HEK293 (cell line): ENCODE data around the gene CSDE1.

Experiments used
- CTCF ChIA-PET: fragments of 350-600 bp; formaldehyde crosslinking; extraction: SDS; loops from one replicate; lab custom pipeline; 2021; ENCODE audit warnings: antibody characterized with exemption; lab: Yijun Ruan, JAX
- POLR2A ChIA-PET: fragments of 300-600 bp; formaldehyde crosslinking; extraction: SDS; loops from one replicate; lab custom pipeline; 2020; ENCODE audit warnings: antibody characterized with exemption, inconsistent platforms; lab: Yijun Ruan, JAX
- H3K27ac ChIP-seq: fragments of 200-500 bp; sonication (Bioruptor generic); 2 replicates; pipeline ENCODE4 v1.5.1; 2014; ENCODE audit warnings: low read depth, low read length, control low read depth, inconsistent platforms; ENCODE audit errors: extremely low read depth
- H3K36me3 ChIP-seq, 2 experiments: fragments of 200-500 bp in 1 of 2; sonication (Bioruptor generic) in 1 of 2; 1 replicate in 1 of 2; 2 replicates in 1 of 2; pipeline ENCODE4 v1.5.1; 2014 to 2017; ENCODE audit warnings: inconsistent platforms in 2 of 2, low read length in 2 of 2; ENCODE audit not compliant: control insufficient read depth in 2 of 2, insufficient read depth in 1 of 2
- H3K4me1 ChIP-seq: fragments of 200-500 bp; sonication (Bioruptor generic); 2 replicates; pipeline ENCODE4 v1.5.1; 2014; ENCODE audit warnings: mild to moderate bottlenecking, low read length, inconsistent platforms; ENCODE audit not compliant: control insufficient read depth, insufficient read depth
- H3K4me3 ChIP-seq: 2 replicates; pipeline ENCODE4 v1.5.1; 2011; ENCODE audit warnings: low read depth, mild to moderate bottlenecking, control low read depth, low read length, moderate library complexity
- H3K9me3 ChIP-seq: fragments of 200-500 bp; sonication (Bioruptor generic); 2 replicates; pipeline ENCODE4 v1.5.1; 2014; ENCODE audit warnings: low read depth, low read length, inconsistent platforms; ENCODE audit not compliant: control insufficient read depth, insufficient read depth
- EGR2 ChIP-seq: fragments of 450-650 bp; formaldehyde crosslinking; IDR thresholded peaks from 2 replicates; pipeline ENCODE4 v1.5.1; 2016; ENCODE audit warnings: low read depth, missing biosample characterization, missing genetic modification characterization
- GFI1B ChIP-seq: fragments of 450-650 bp; formaldehyde crosslinking; IDR thresholded peaks from 2 replicates; pipeline ENCODE4 v1.5.1; 2016; ENCODE audit warnings: missing biosample characterization, missing genetic modification characterization
- OSR2 ChIP-seq: fragments of 450-650 bp; formaldehyde crosslinking; IDR thresholded peaks from 2 replicates; pipeline ENCODE4 v1.5.1; 2016; ENCODE audit warnings: missing biosample characterization, missing genetic modification characterization
- SP2 ChIP-seq: fragments of 450-650 bp; formaldehyde crosslinking; IDR thresholded peaks from 2 replicates; pipeline ENCODE4 v1.5.1; 2016; ENCODE audit warnings: missing biosample characterization, missing genetic modification characterization
- TCF7L2 ChIP-seq: IDR thresholded peaks from 2 replicates; pipeline ENCODE4 v1.6.1; 2011; ENCODE audit warnings: low read depth, mild to moderate bottlenecking, inconsistent platforms, low read length, moderate library complexity, borderline replicate concordance
- ZBTB21 ChIP-seq: fragments of 450-650 bp; formaldehyde crosslinking; IDR thresholded peaks from 2 replicates; pipeline ENCODE4 v1.5.1; 2017; ENCODE audit warnings: missing biosample characterization, missing genetic modification characterization
- ZEB2 ChIP-seq: fragments of 450-650 bp; formaldehyde crosslinking; IDR thresholded peaks from 2 replicates; pipeline ENCODE4 v1.5.1; 2016; ENCODE audit warnings: missing biosample characterization, missing genetic modification characterization
- ZNF132 ChIP-seq: fragments of 450-650 bp; formaldehyde crosslinking; IDR thresholded peaks from 2 replicates; pipeline ENCODE4 v1.5.1; 2017; ENCODE audit warnings: missing biosample characterization, missing genetic modification characterization, borderline replicate concordance
- ZNF223 ChIP-seq: fragments of 450-650 bp; formaldehyde crosslinking; IDR thresholded peaks from 2 replicates; pipeline ENCODE4 v1.5.1; 2016; ENCODE audit warnings: missing biosample characterization, missing genetic modification characterization
- ZNF266 ChIP-seq: fragments of 450-650 bp; formaldehyde crosslinking; IDR thresholded peaks from 2 replicates; pipeline ENCODE4 v1.5.1; 2016; ENCODE audit warnings: missing biosample characterization, missing genetic modification characterization, low read depth
- ZNF350 ChIP-seq: fragments of 450-650 bp; formaldehyde crosslinking; IDR thresholded peaks from 2 replicates; pipeline ENCODE4 v1.5.0; 2017; ENCODE audit warnings: missing biosample characterization, mild to moderate bottlenecking, missing genetic modification characterization
- ZNF549 ChIP-seq: fragments of 450-650 bp; IDR thresholded peaks from 2 replicates; pipeline ENCODE4 v1.5.1; 2018; ENCODE audit warnings: missing biosample characterization, missing genetic modification characterization, mild to moderate bottlenecking, inconsistent platforms, moderate library complexity
- ZNF555 ChIP-seq: fragments of 450-650 bp; formaldehyde crosslinking; conservative IDR thresholded peaks from 2 replicates; pipeline ENCODE4 v1.5.1; 2017; ENCODE audit warnings: missing biosample characterization, mild to moderate bottlenecking, missing genetic modification characterization, inconsistent platforms
- ZNF558 ChIP-seq: fragments of 450-650 bp; formaldehyde crosslinking; IDR thresholded peaks from 2 replicates; pipeline ENCODE4 v1.5.1; 2016; ENCODE audit warnings: missing biosample characterization, missing genetic modification characterization
- ZNF561 ChIP-seq: fragments of 450-650 bp; IDR thresholded peaks from 2 replicates; pipeline ENCODE4 v1.5.1; 2018; ENCODE audit warnings: missing biosample characterization, missing genetic modification characterization, borderline replicate concordance
- ZNF621 ChIP-seq: fragments of 450-650 bp; formaldehyde crosslinking; IDR thresholded peaks from 2 replicates; pipeline ENCODE4 v1.5.1; 2017; ENCODE audit warnings: missing biosample characterization, missing genetic modification characterization
- ZNF670 ChIP-seq: fragments of 450-650 bp; formaldehyde crosslinking; IDR thresholded peaks from 2 replicates; pipeline ENCODE4 v1.5.1; 2016; ENCODE audit warnings: missing biosample characterization, missing genetic modification characterization, low read depth
- ZNF701 ChIP-seq: fragments of 450-650 bp; formaldehyde crosslinking; IDR thresholded peaks from 2 replicates; pipeline ENCODE4 v1.5.1; 2016; ENCODE audit warnings: missing biosample characterization, missing genetic modification characterization
- ZNF747 ChIP-seq: fragments of 450-650 bp; formaldehyde crosslinking; IDR thresholded peaks from 2 replicates; pipeline ENCODE4 v1.5.1; 2016; ENCODE audit warnings: missing biosample characterization, missing genetic modification characterization
- ZNF785 ChIP-seq: fragments of 450-650 bp; formaldehyde crosslinking; IDR thresholded peaks from 2 replicates; pipeline ENCODE4 v1.5.1; 2016; ENCODE audit warnings: missing biosample characterization, missing genetic modification characterization
- ZSCAN30 ChIP-seq: fragments of 450-650 bp; IDR thresholded peaks from 2 replicates; pipeline ENCODE4 v1.5.1; 2018; ENCODE audit warnings: missing biosample characterization, mild to moderate bottlenecking, missing genetic modification characterization, moderate library complexity
- TF ChIP-seq, protein P1 (sequence below): fragments of 450-650 bp; formaldehyde crosslinking; IDR thresholded peaks from 2 replicates; pipeline ENCODE4 v1.5.1; 2016; ENCODE audit warnings: missing biosample characterization, missing genetic modification characterization
- TF ChIP-seq, protein P2 (sequence below): fragments of 450-650 bp; formaldehyde crosslinking; IDR thresholded peaks from 2 replicates; pipeline ENCODE4 v1.5.1; 2017; ENCODE audit warnings: missing biosample characterization, missing genetic modification characterization
- TF ChIP-seq, protein P3 (sequence below): fragments of 450-650 bp; formaldehyde crosslinking; IDR thresholded peaks from 2 replicates; pipeline ENCODE4 v1.5.1; 2016; ENCODE audit warnings: missing biosample characterization, missing genetic modification characterization
- TF ChIP-seq, protein P4 (sequence below): fragments of 450-650 bp; formaldehyde crosslinking; IDR thresholded peaks from 2 replicates; pipeline ENCODE4 v1.5.1; 2016; ENCODE audit warnings: missing biosample characterization, missing genetic modification characterization
- TF ChIP-seq, protein P5 (sequence below): fragments of 450-650 bp; formaldehyde crosslinking; IDR thresholded peaks from 2 replicates; pipeline ENCODE4 v1.5.1; 2016; ENCODE audit warnings: missing biosample characterization, missing genetic modification characterization
- TF ChIP-seq, protein P6 (sequence below): fragments of 450-650 bp; formaldehyde crosslinking; IDR thresholded peaks from 2 replicates; pipeline ENCODE4 v1.5.1; 2016; ENCODE audit warnings: missing biosample characterization, missing genetic modification characterization
- TF ChIP-seq, protein P7 (sequence below): fragments of 450-650 bp; formaldehyde crosslinking; IDR thresholded peaks from 2 replicates; pipeline ENCODE4 v1.5.1; 2016; ENCODE audit warnings: missing biosample characterization, missing genetic modification characterization

CSDE1 gene

DNA sequence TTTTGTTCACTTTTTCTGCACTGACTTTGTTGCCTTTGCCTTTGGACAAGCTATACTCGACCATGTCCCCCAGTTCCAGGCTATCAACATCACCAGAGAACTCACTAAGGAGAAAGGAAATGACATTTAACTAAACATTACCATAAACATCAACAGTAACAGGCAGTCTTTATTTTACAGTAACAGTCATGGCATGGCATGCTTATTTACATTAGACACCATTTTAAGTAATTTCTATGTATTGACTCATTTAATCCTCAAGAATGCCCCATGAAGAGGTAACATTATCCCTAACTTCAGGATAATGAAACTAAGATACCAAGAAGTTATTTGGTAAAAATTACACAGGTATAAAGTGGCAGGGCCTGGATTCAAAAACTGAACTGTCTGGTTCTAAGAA, 32.6 kb downstream of the CSDE1 start:
- Histone ChIP-seq H3K9me3 (no peaks in the 10 kb centered on the region), H3K36me3 (peaks cover 76 to 100% of the 10 kb centered on the region in 2 experiments), H3K27ac (no peak overlapping the region), H3K4me1 (no peaks in the 10 kb centered on the region)
- CTCF ChIA-PET, result no interaction called here
- POLR2A ChIA-PET, result no interaction called here
- no peak for TF ChIP-seq ZNF555 (tag by site-specific recombination)
- TF ChIP-seq EGR2 (tag by site-specific recombination), result no peak
- no peak for TF ChIP-seq ZNF266 (tag by site-specific recombination)
- no peak for TF ChIP-seq ZNF785
- TF ChIP-seq ZNF350 (tag by site-specific recombination), result no peak
- TF ChIP-seq, protein P1, sequence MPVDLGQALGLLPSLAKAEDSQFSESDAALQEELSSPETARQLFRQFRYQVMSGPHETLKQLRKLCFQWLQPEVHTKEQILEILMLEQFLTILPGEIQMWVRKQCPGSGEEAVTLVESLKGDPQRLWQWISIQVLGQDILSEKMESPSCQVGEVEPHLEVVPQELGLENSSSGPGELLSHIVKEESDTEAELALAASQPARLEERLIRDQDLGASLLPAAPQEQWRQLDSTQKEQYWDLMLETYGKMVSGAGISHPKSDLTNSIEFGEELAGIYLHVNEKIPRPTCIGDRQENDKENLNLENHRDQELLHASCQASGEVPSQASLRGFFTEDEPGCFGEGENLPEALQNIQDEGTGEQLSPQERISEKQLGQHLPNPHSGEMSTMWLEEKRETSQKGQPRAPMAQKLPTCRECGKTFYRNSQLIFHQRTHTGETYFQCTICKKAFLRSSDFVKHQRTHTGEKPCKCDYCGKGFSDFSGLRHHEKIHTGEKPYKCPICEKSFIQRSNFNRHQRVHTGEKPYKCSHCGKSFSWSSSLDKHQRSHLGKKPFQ, result no peak
- TF ChIP-seq ZNF701 (tag by site-specific recombination), result no peak
- no peak for TF ChIP-seq ZSCAN30
- TF ChIP-seq, protein P2, sequence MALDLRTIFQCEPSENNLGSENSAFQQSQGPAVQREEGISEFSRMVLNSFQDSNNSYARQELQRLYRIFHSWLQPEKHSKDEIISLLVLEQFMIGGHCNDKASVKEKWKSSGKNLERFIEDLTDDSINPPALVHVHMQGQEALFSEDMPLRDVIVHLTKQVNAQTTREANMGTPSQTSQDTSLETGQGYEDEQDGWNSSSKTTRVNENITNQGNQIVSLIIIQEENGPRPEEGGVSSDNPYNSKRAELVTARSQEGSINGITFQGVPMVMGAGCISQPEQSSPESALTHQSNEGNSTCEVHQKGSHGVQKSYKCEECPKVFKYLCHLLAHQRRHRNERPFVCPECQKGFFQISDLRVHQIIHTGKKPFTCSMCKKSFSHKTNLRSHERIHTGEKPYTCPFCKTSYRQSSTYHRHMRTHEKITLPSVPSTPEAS (tag by site-specific recombination), result no peak
- TF ChIP-seq, protein P3, sequence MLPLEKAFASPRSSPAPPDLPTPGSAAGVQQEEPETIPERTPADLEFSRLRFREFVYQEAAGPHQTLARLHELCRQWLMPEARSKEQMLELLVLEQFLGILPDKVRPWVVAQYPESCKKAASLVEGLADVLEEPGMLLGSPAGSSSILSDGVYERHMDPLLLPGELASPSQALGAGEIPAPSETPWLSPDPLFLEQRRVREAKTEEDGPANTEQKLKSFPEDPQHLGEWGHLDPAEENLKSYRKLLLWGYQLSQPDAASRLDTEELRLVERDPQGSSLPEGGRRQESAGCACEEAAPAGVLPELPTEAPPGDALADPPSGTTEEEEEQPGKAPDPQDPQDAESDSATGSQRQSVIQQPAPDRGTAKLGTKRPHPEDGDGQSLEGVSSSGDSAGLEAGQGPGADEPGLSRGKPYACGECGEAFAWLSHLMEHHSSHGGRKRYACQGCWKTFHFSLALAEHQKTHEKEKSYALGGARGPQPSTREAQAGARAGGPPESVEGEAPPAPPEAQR (tag by site-specific recombination), result no peak
- TF ChIP-seq ZNF561 (tag by site-specific recombination), result no peak
- TF ChIP-seq, protein P4, sequence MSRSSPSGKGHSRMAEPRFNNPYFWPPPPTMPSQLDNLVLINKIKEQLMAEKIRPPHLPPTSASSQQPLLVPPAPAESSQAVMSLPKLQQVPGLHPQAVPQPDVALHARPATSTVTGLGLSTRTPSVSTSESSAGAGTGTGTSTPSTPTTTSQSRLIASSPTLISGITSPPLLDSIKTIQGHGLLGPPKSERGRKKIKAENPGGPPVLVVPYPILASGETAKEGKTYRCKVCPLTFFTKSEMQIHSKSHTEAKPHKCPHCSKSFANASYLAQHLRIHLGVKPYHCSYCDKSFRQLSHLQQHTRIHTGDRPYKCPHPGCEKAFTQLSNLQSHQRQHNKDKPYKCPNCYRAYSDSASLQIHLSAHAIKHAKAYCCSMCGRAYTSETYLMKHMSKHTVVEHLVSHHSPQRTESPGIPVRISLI, result no peak
- TF ChIP-seq, protein P5, sequence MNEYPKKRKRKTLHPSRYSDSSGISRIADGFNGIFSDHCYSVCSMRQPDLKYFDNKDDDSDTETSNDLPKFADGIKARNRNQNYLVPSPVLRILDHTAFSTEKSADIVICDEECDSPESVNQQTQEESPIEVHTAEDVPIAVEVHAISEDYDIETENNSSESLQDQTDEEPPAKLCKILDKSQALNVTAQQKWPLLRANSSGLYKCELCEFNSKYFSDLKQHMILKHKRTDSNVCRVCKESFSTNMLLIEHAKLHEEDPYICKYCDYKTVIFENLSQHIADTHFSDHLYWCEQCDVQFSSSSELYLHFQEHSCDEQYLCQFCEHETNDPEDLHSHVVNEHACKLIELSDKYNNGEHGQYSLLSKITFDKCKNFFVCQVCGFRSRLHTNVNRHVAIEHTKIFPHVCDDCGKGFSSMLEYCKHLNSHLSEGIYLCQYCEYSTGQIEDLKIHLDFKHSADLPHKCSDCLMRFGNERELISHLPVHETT (tag by site-specific recombination), result no peak
- TF ChIP-seq TCF7L2, result no peak
- TF ChIP-seq ZNF549 (tag by site-specific recombination), result no peak
- no peak for TF ChIP-seq ZNF747
- TF ChIP-seq, all 188 proteins: peak for 0
- H3K4me3 ChIP-seq, result no peak overlapping the region

DNA sequence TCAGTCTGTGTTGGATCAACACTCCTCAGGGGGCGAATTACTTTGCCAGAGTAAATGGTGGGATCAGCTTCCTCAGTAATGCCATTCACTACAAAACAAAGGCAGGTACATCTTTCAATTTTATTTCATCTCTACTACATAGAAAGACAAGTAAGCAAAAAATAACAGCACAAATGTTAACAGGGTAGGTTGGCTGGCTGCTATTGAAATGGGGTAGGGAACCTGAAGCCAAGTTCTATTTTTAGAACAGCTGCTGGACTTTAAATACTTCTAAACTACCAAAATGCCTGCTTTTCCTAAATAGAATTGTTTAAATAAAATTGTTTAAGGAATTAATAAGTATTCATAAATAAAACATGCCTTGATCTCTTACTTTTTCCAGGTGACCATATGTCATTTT, 33.9 kb downstream of the CSDE1 start:
- POLR2A ChIA-PET, result no interaction called here
- H3K36me3 ChIP-seq, result peaks cover 70 to 100% of the 10 kb centered on the region in 2 experiments
- H3K4me3 ChIP-seq, result no peak overlapping the region
- CTCF ChIA-PET, result interaction anchor here (1.1 kb wide), 1 partner anchor 377 kb away, joined by 4 read pairs; no protein-coding TSS in a partner anchor
- no peaks in the 10 kb centered on the region for H3K4me1 ChIP-seq
- no peak overlapping the region for H3K27ac ChIP-seq
- no peaks in the 10 kb centered on the region for H3K9me3 ChIP-seq
- TF ChIP-seq ZNF670 (tag by site-specific recombination) (no peak), ZNF558 (tag by site-specific recombination) (no peak), ZEB2 (tag by site-specific recombination) (no peak), ZBTB21 (tag by site-specific recombination) (no peak), OSR2 (tag by site-specific recombination) (no peak), ZNF621 (tag by site-specific recombination) (no peak), GFI1B (no peak), ZNF223 (tag by site-specific recombination) (no peak), SP2 (tag by site-specific recombination) (no peak), ZNF132 (tag by site-specific recombination) (no peak)
- TF ChIP-seq, protein P6, sequence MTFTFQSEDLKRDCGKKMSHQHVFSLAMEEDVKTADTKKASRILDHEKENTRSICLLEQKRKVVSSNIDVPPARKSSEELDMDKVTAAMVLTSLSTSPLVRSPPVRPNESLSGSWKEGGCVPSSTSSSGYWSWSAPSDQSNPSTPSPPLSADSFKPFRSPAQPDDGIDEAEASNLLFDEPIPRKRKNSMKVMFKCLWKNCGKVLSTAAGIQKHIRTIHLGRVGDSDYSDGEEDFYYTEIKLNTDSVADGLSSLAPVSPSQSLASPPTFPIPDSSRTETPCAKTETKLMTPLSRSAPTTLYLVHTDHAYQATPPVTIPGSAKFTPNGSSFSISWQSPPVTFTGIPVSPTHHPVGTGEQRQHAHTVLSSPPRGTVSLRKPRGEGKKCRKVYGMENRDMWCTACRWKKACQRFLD (tag by site-specific recombination), result no peak
- TF ChIP-seq, protein P7, sequence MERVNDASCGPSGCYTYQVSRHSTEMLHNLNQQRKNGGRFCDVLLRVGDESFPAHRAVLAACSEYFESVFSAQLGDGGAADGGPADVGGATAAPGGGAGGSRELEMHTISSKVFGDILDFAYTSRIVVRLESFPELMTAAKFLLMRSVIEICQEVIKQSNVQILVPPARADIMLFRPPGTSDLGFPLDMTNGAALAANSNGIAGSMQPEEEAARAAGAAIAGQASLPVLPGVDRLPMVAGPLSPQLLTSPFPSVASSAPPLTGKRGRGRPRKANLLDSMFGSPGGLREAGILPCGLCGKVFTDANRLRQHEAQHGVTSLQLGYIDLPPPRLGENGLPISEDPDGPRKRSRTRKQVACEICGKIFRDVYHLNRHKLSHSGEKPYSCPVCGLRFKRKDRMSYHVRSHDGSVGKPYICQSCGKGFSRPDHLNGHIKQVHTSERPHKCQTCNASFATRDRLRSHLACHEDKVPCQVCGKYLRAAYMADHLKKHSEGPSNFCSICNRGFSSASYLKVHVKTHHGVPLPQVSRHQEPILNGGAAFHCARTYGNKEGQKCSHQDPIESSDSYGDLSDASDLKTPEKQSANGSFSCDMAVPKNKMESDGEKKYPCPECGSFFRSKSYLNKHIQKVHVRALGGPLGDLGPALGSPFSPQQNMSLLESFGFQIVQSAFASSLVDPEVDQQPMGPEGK (tag by site-specific recombination), result no peak
